Activated naive CD4-positive, alpha-beta T cell treated with anti-CD3 and anti-CD28 coated beads, Interleukin-2, amount 10 ng/mL, durations not matched to agents 7 days and 5 days (primary cell): Measurements from ENCODE around the gene PHACTR1.

Experiments
- CTCF ChIA-PET: fragments of 350-600 bp; sonication (Branson Sonifier 250); formaldehyde crosslinking; loops from one replicate; lab custom pipeline; 2021; ENCODE audit warnings: antibody characterized with exemption; lab: Charles Lee
- DNase-seq: peaks from one replicate; pipeline ENCODE4 v3.0.0-alpha.2; 2020
- H3K27ac Mint-ChIP-seq: one replicate; pipeline ENCODE4 v1.8.0; 2021; ENCODE audit warnings: mild to moderate bottlenecking, moderate library complexity, mixed read lengths
- H3K27me3 Mint-ChIP-seq: one replicate; pipeline ENCODE4 v1.8.0; 2021; ENCODE audit warnings: mild to moderate bottlenecking, mixed read lengths
- H3K36me3 Mint-ChIP-seq: one replicate; pipeline ENCODE4 v1.8.0; 2021; ENCODE audit warnings: mixed read lengths
- H3K4me1 Mint-ChIP-seq: one replicate; pipeline ENCODE4 v1.8.0; 2021; ENCODE audit warnings: mixed read lengths
- H3K4me3 Mint-ChIP-seq: one replicate; pipeline ENCODE4 v1.8.0; 2021; ENCODE audit warnings: mild to moderate bottlenecking, moderate library complexity, mixed read lengths
- H3K9me3 Mint-ChIP-seq: one replicate; pipeline ENCODE4 v1.8.0; 2021; ENCODE audit warnings: mixed read lengths

Gene PHACTR1

DNA sequence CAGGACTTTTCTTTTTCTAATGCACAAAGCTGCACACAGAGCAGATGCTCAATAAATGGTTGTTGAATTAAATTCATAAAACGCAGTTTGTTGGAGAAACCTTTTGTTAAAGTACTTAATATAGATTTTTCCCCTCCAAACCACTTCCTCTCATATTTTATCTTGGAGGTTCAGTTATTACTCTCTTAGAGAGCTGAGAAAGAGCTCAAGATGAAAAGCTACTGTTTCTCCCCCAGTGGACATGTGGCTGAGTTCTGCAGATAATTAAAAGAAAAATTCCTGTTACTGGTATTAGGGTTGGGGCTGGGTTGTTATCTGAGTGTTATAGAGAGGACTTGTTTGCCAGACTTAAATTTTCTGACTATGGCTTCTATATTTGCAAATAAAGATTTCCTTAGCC is 317.7 kb downstream of the PHACTR1 start:
- Mint-ChIP-seq H3K9me3 (no peaks in the 10 kb centered on the region), H3K36me3 (no peaks in the 10 kb centered on the region), H3K27me3 (peaks cover 5% of the 10 kb centered on the region), H3K4me1 (no peaks in the 10 kb centered on the region), H3K27ac (no peak overlapping the region), H3K4me3 (no peak overlapping the region)
- CTCF ChIA-PET = no interaction called here
- no peak for DNase-seq

DNA sequence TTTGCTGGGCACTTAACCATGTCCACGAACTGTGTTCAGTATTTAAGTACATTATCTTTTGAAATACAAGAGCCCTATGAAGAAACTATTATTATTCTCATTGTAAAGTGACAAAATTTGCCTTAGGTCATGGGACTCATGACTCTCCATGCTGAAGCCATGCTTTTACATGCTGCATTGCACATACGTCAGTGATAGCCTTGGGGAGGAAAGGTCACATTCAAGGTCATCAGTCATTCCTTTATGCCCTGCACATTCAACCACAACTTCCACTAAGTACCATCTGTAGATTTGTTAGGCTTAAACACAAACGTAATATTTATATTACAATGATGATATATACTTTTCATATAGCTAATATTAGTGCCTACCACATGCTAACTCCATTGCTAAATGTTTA is 319.0 kb downstream of the PHACTR1 start:
- CTCF ChIA-PET = no interaction called here
- no peak overlapping the region for H3K4me3 Mint-ChIP-seq
- H3K27ac Mint-ChIP-seq = no peak overlapping the region
- H3K4me1 Mint-ChIP-seq = no peaks in the 10 kb centered on the region
- H3K36me3 Mint-ChIP-seq = no peaks in the 10 kb centered on the region
- H3K27me3 Mint-ChIP-seq = peaks cover 5% of the 10 kb centered on the region
- no peak for DNase-seq
- no peaks in the 10 kb centered on the region for H3K9me3 Mint-ChIP-seq

DNA sequence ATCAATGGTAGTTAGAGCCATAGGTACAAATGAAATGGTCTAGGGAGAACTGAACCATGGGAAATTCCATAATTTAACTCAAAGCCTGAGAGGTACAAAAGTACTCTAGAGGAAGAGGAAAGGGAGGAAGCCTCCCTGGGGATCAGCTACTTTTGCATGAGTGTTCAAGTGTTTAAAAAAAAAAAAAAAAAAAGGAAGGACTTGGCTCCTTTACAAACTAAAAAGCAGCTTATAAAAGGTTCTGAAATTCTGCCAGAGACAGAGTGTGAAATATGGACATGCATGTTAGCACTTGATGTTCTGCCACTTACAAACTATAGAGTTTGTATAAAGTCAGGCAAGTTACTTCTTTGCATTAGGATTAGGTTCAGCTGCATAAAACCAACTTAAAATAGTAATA is 321.7 kb downstream of the PHACTR1 start:
- CTCF ChIA-PET = interaction anchor here (0.7 kb wide), 1 partner anchor 289 kb away, joined by 3 read pairs; no protein-coding TSS in a partner anchor
- no peak overlapping the region for H3K4me3 Mint-ChIP-seq
- no peak overlapping the region for H3K27ac Mint-ChIP-seq
- no peaks in the 10 kb centered on the region for H3K4me1 Mint-ChIP-seq
- no peaks in the 10 kb centered on the region for H3K36me3 Mint-ChIP-seq
- DNase-seq = no peak
- H3K9me3 Mint-ChIP-seq = no peaks in the 10 kb centered on the region
- peaks cover 5% of the 10 kb centered on the region for H3K27me3 Mint-ChIP-seq

DNA sequence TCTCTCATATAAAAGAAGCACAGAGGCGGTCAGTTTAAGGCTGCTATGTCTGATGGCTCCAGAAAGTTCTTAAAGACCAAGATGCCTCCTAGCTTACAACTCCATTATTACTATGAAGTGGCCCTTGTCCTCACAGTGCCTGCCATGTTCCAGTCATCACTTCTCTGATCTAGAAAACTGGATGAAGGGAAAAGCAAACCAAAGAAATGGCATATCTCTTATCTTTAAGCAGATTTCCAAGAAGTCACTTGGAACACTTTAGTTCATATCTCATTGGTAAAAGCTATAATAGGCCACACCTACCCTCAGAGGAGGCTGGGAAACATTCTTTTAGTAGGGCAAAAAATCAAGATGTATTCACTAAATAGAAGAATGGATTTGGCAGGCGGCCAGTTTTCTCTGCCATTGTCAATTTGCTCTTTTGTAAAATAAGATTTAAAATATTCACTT is 322.2 kb downstream of the PHACTR1 start:
- no peak overlapping the region for H3K27ac Mint-ChIP-seq
- no peaks in the 10 kb centered on the region for H3K4me1 Mint-ChIP-seq
- DNase-seq = no peak

DNA sequence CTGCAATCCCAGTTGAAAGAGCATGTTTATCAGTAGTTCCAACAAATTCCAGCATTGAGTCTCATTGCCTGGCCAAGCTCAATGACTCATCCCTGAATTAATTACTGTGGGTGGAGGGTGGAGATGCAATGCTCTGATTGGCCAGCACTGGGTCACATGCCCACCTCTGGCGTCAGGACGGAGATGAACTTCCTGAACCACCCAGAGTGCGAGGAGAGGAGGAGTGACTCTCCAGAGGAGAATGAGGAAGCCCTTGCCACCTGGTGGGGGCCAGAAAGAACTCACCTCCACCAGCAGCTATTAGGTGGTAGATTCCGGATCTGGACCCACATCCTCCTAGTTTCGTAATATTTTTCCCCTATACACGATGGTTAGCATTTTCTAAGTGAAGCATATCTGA is 327.8 kb downstream of the PHACTR1 start:
- Mint-ChIP-seq H3K4me3 (no peak overlapping the region), H3K36me3 (no peaks in the 10 kb centered on the region), H3K27me3 (peaks cover 4% of the 10 kb centered on the region), H3K4me1 (no peaks in the 10 kb centered on the region), H3K9me3 (no peaks in the 10 kb centered on the region), H3K27ac (no peak overlapping the region)
- no peak for DNase-seq
- CTCF ChIA-PET = no interaction called here

More for the DNA sequence above, 322.2 kb downstream of the PHACTR1 start:
- peaks cover 5% of the 10 kb centered on the region for H3K27me3 Mint-ChIP-seq
- no peaks in the 10 kb centered on the region for H3K36me3 Mint-ChIP-seq
- H3K9me3 Mint-ChIP-seq = no peaks in the 10 kb centered on the region
- H3K4me3 Mint-ChIP-seq = no peak overlapping the region
- CTCF ChIA-PET = interaction anchor here (0.7 kb wide), 1 partner anchor 288 kb away, joined by 3 read pairs; no protein-coding TSS in a partner anchor

DNA sequence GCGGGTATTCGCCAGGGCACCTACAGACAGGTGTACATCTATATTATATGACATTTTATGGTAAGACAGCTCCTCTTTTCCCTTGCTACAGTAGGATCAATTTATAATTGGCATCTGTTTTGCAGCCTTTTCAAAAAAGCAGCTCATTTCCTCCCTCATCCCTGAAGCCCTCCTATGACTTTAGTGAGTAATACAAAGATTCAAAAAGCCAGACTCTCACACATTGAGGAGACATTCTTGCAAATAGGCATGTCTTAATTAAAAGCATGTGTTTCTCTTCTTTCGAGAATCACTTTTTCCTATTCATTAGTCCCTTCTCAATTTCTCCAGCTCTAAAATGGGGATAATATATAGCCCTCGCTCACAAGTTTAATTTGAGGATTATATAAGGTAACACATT is 328.3 kb downstream of the PHACTR1 start:
- Mint-ChIP-seq H3K27me3 (peaks cover 4% of the 10 kb centered on the region), H3K36me3 (no peaks in the 10 kb centered on the region), H3K4me3 (no peak overlapping the region), H3K27ac (no peak overlapping the region), H3K9me3 (no peaks in the 10 kb centered on the region), H3K4me1 (no peaks in the 10 kb centered on the region)
- CTCF ChIA-PET = no interaction called here
- no peak for DNase-seq

DNA sequence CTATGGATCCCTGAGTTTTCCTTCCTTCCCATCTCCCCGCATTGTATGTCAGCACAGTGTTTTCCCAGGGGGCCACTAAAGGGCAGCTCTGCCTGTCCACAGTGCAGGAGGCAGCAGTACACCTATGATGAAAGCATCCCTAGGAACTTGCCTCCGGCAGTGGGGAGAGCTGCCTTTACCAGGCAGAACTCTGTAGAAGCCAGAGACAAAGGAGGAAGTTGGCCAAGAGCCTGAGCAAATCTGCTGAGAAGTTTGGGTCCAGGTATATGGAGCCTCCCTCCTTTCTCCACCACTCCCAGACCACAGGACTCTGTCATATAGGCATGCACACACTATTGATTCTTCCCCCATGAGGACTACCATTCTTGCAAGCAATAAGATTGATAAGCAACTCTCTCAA is 329.1 kb downstream of the PHACTR1 start:
- no peak overlapping the region for H3K4me3 Mint-ChIP-seq
- H3K4me1 Mint-ChIP-seq = no peaks in the 10 kb centered on the region
- no peak overlapping the region for H3K27ac Mint-ChIP-seq
- CTCF ChIA-PET = no interaction called here
- peaks cover 4% of the 10 kb centered on the region for H3K27me3 Mint-ChIP-seq
- no peak for DNase-seq
- no peaks in the 10 kb centered on the region for H3K9me3 Mint-ChIP-seq
- no peaks in the 10 kb centered on the region for H3K36me3 Mint-ChIP-seq

DNA sequence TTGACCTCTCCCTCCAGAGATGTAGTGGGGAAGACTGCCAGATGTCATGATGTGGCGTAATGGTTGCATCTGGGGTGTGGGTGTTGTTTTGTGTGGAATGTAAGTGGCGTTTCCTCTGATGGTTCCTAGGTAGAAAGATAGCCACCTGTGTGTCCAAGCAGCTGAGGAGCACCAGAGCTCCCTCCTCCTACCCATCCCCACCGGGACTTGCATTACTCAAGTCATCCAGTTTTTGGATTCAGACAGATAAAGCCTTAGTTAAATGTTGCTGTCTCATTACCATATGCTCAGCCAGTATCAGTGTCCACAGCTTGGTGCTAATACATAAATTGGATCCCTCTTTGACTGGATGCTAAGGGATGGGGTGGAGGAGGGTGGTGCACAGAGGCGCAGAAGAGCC is 329.5 kb downstream of the PHACTR1 start:
- Mint-ChIP-seq H3K27ac (no peak overlapping the region), H3K9me3 (no peaks in the 10 kb centered on the region), H3K4me3 (no peak overlapping the region), H3K36me3 (no peaks in the 10 kb centered on the region), H3K27me3 (peaks cover 4% of the 10 kb centered on the region), H3K4me1 (no peaks in the 10 kb centered on the region)
- CTCF ChIA-PET = no interaction called here
- no peak for DNase-seq

DNA sequence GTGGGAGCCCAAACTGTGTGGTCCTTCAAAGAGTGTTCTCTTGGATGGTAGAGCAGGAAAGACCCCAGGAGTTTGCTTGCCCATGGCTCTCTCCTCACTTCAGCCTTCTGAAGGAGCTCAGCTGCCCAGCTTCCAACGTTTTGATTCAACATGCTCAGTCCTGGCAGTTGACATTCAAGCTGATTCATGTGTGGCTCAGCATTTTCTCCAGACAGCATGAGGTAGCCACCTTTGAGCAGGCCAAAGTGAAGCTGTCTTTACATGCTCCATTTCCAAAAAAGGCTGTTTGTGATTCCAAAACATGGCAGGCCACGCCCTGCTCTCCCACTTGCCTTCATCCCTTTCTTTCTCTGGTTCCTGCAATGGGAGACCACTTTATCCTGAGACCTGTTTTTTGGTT is 331.5 kb downstream of the PHACTR1 start:
- Mint-ChIP-seq H3K4me1 (no peaks in the 10 kb centered on the region), H3K9me3 (no peaks in the 10 kb centered on the region), H3K27ac (no peak overlapping the region), H3K36me3 (no peaks in the 10 kb centered on the region), H3K4me3 (no peak overlapping the region), H3K27me3 (peaks cover 12% of the 10 kb centered on the region)
- CTCF ChIA-PET = no interaction called here
- no peak for DNase-seq

DNA sequence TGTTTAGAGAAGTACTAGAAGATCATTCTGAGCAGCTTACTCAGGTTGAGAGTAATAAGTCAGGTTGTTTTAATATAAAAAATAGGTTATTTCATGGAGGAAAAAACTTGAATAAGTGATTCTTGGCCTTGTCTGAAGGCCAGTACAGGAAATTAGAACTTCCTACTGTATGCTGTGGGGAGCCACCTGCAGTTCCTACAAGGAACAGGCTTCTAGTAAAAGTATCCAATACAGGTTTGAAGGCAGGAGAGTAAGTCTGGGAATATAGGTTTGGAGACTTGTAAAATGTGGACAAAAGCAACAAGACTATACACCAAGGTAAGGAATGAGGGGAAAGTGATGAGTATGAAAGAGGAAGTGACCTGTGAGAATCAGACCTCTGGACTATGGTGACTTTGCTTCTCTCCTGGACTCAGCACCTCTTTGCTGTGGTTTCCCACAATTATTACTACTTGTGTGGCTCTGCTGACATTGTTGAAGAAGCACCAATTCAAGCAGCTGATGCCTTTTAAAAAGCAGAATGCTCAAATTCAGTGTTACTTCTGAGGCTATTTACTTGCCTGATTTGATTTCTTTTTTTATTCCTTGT is 333.2 kb downstream of the PHACTR1 start:
- Mint-ChIP-seq H3K36me3 (no peaks in the 10 kb centered on the region), H3K9me3 (no peaks in the 10 kb centered on the region), H3K27ac (no peak overlapping the region), H3K4me3 (no peak overlapping the region), H3K4me1 (no peaks in the 10 kb centered on the region), H3K27me3 (peaks cover 14% of the 10 kb centered on the region)
- CTCF ChIA-PET = interaction anchor here (0.9 kb wide), 1 partner anchor 17 kb away, joined by 3 read pairs; no protein-coding TSS in a partner anchor
- DNase-seq = no peak

DNA sequence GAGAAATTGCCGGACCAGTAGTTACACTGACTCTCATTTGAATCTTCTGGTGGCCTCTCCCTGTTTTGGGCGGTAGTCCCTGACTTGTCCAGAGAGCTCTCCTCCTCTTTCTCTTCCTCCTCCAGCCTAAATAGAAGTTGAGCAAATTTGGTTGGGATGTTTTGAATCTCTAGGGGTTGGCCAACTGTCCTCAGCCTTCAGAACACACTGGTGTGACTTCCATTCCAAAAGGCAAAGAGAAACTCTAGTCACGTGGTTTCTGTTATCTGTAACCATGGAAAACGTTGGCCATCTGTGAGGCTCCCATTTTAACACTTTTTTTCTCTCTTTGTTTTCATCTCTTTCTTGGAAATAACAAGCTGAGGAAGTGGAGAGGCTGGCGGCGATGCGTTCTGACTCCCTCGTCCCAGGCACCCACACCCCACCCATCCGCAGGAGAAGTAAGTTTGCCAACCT is 336.5 kb downstream of the PHACTR1 start:
- no peak for DNase-seq
- H3K36me3 Mint-ChIP-seq = no peaks in the 10 kb centered on the region
- no peaks in the 10 kb centered on the region for H3K9me3 Mint-ChIP-seq
- no peaks in the 10 kb centered on the region for H3K4me1 Mint-ChIP-seq
- CTCF ChIA-PET = no interaction called here
- no peak overlapping the region for H3K27ac Mint-ChIP-seq
- H3K4me3 Mint-ChIP-seq = no peak overlapping the region
- H3K27me3 Mint-ChIP-seq = peaks cover 14% of the 10 kb centered on the region

DNA sequence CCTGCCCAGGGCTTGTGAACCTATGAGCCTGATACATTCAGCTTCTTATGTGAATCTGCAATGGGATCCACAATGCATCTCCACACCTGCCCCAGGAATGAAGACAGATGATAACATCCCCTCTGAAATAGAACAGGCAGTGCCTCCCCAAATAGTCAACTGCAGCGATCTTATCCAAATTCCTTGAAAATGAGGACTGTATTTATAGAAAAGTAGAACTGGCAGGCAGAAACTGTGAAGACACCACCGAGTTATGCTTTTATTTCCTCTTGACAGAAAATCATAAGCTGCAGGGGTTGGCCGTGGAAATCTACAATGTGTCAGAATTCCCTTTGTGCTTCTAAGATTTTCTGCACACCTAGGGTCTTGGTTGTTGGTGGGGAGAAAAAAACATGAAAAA is 341.5 kb downstream of the PHACTR1 start:
- no peaks in the 10 kb centered on the region for H3K36me3 Mint-ChIP-seq
- no peaks in the 10 kb centered on the region for H3K4me1 Mint-ChIP-seq
- H3K9me3 Mint-ChIP-seq = no peaks in the 10 kb centered on the region
- no peak overlapping the region for H3K27ac Mint-ChIP-seq
- DNase-seq = no peak
- CTCF ChIA-PET = no interaction called here
- peaks cover 6% of the 10 kb centered on the region for H3K27me3 Mint-ChIP-seq
- H3K4me3 Mint-ChIP-seq = no peak overlapping the region

DNA sequence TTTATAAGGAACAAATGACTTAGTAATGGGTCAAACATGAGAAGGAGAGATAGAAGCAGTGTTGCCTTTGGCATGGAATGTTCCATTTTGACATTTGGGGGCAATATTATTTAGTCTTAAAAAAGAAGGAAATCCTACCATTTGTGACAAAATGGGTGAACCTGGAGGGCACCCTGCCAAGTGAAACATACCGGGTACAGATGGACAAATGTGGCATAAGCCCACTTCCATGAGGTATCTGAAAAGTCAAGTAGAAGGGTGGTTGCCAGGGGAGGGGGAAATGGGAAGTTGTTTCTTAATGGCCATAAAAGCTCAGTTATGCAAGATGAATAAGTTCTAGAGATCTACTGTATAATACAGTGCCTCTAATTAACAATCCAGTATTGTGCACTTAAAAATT is 342.5 kb downstream of the PHACTR1 start:
- no peaks in the 10 kb centered on the region for H3K9me3 Mint-ChIP-seq

DNA sequence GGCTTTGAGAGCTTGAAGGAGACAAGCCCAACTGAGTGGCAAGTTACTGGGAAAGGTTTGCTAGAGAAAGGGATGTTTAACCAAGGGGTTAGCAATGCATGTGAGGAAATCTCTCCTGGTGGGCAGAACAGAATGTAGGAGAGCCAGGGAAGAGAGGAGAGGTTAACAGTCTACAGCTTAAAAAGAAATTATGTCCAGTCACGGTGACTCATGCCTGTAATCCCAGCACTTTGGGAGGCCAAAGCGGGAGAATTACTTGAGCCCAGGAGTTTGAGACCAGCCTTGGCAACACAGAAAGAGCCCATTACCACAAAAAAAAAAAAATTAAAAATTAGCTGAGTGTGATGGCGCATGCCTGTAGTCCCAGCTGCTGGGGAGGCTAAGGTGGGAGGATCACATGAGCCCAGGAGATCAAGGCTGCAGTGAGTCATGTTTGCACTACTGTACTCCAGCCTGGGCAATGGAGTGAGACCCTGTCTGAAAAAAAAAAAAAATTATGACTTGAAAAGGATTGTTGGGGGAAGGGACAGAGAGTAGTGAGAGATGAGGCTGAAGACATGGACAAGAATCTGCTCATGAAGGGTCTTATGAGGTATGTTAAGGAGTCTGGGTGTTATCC is 346.8 kb downstream of the PHACTR1 start:
- no peak for DNase-seq
- Mint-ChIP-seq H3K4me1 (no peaks in the 10 kb centered on the region), H3K9me3 (no peaks in the 10 kb centered on the region), H3K36me3 (no peaks in the 10 kb centered on the region), H3K27ac (no peak overlapping the region), H3K27me3 (no peaks in the 10 kb centered on the region), H3K4me3 (no peak overlapping the region)
- CTCF ChIA-PET = no interaction called here

More for the DNA sequence above, 342.5 kb downstream of the PHACTR1 start:
- H3K27ac Mint-ChIP-seq = no peak overlapping the region
- no peaks in the 10 kb centered on the region for H3K4me1 Mint-ChIP-seq
- DNase-seq = no peak
- no peak overlapping the region for H3K4me3 Mint-ChIP-seq
- no peaks in the 10 kb centered on the region for H3K36me3 Mint-ChIP-seq
- H3K27me3 Mint-ChIP-seq = peaks cover 4% of the 10 kb centered on the region
- CTCF ChIA-PET = no interaction called here

DNA sequence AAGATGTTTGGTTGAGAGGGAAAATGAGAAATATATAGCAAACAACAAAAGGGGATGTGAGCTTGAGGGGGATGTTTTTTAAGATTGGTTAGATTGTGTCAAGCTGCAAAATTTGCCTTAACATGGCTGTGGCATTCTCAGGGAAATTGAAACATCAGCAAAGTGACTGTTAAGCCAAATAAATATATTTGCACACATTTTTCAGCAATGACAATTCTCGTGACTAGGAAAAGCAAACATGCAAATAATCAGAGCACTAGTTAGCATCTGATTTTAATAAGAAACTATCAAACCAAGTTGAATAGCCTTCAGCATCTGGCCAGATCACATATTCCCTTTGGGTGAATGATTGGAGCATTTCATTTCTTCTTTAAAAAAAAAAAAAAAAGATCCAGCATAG is 349.0 kb downstream of the PHACTR1 start:
- H3K27me3 Mint-ChIP-seq = peaks cover 5% of the 10 kb centered on the region
- DNase-seq = no peak
- no peaks in the 10 kb centered on the region for H3K4me1 Mint-ChIP-seq
- no peak overlapping the region for H3K27ac Mint-ChIP-seq
- no peaks in the 10 kb centered on the region for H3K9me3 Mint-ChIP-seq
- no peak overlapping the region for H3K4me3 Mint-ChIP-seq
- CTCF ChIA-PET = no interaction called here
- H3K36me3 Mint-ChIP-seq = no peaks in the 10 kb centered on the region
